ENCODE data around the gene CFAP53. TPM values are rescaled to one million over a fixed set of nuclear protein-coding genes. Genes with fewer than 3 reads are reported as not detected.

The CFAP53 gene
- total and polyA plus RNA-seq, 2 of the 13 experiments (the other 11 are each of a cell fraction or from before 2014, with no cell fraction given): 0.05 to 0.07 TPM

DNA sequence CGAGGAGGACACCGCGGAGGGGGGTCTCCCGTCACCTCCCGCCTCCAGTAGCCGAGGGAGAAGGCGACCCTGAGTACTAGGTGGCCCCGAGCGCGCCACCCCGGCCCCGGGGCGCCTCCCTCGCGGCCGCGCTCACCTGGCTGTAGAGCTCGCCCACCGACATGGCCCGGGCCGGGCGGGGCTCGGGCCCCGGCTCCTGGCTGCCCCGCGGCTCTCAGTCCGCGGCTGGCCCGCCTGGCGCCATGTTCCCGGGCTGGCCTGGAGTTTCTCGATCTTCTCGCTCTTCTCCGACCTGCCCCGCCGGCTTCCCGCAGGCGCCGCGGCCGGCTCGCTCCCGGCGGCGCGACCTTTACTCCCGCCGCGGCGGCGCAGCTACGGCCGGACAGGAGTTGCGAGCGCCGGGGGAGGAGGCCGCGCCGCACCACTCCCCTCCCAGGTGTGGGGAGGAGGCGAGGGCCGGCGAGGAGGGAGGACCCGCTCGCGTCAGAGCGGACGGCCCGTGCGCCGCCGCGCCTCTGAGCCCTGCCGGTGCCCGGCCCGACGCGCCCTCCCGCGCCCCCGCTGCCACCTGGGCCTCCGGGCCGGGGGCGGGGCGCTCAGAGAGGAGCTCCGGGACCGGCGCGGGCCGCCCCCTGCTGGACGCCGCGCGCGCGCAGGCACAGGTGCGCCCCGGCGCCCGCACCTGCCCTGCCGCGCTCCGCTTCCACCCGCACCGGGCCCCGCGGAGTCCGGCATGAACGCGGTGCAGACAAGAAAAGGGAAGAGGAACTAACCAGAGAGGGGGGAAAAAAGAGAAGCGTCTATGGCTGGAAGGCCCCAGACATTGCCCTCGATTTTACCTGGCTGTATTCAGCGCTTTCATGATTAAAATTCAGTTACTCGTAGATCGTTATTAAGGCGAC, 71.4 kb downstream of the CFAP53 start, which contains the start of gene MYO5B (continued):
- TF ChIP-seq, protein P1, sequence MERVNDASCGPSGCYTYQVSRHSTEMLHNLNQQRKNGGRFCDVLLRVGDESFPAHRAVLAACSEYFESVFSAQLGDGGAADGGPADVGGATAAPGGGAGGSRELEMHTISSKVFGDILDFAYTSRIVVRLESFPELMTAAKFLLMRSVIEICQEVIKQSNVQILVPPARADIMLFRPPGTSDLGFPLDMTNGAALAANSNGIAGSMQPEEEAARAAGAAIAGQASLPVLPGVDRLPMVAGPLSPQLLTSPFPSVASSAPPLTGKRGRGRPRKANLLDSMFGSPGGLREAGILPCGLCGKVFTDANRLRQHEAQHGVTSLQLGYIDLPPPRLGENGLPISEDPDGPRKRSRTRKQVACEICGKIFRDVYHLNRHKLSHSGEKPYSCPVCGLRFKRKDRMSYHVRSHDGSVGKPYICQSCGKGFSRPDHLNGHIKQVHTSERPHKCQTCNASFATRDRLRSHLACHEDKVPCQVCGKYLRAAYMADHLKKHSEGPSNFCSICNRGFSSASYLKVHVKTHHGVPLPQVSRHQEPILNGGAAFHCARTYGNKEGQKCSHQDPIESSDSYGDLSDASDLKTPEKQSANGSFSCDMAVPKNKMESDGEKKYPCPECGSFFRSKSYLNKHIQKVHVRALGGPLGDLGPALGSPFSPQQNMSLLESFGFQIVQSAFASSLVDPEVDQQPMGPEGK (CRISPR knock-in tag; IDR thresholded peaks at IDR 0.05): peak; percentile 59
- TF ChIP-seq, protein P2, sequence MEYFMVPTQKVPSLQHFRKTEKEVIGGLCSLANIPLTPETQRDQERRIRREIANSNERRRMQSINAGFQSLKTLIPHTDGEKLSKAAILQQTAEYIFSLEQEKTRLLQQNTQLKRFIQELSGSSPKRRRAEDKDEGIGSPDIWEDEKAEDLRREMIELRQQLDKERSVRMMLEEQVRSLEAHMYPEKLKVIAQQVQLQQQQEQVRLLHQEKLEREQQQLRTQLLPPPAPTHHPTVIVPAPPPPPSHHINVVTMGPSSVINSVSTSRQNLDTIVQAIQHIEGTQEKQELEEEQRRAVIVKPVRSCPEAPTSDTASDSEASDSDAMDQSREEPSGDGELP (IDR thresholded peaks at IDR 0.05; ENCODE audit: borderline replicate concordance, low read depth): peak; percentile 7; the same call in 1 of the 2 replicates
- TF ChIP-seq MTF1 (CRISPR knock-in tag; IDR thresholded peaks at IDR 0.05) (no peak), HNRNPLL (IDR thresholded peaks at IDR 0.05; ENCODE audit: low read depth, low read length, poor library complexity, severe bottlenecking) (peak; percentile 76), ZNF777 (CRISPR knock-in tag; IDR thresholded peaks at IDR 0.05) (peak; percentile 62; the same call in 1 of the 2 replicates), ZNF703 (CRISPR knock-in tag; IDR thresholded peaks at IDR 0.05; ENCODE audit: borderline replicate concordance) (no peak), MXI1 (IDR thresholded peaks at IDR 0.05; ENCODE audit: borderline replicate concordance, low read depth, low read length) (peak; percentile 60; the same call in 1 of the 3 replicates), ZNF253 (CRISPR knock-in tag; IDR thresholded peaks at IDR 0.05; ENCODE audit: borderline replicate concordance) (0 out of 2 replicates have a peak, but pooled peaks have one; percentile 14)
- TF ChIP-seq, protein P3, sequence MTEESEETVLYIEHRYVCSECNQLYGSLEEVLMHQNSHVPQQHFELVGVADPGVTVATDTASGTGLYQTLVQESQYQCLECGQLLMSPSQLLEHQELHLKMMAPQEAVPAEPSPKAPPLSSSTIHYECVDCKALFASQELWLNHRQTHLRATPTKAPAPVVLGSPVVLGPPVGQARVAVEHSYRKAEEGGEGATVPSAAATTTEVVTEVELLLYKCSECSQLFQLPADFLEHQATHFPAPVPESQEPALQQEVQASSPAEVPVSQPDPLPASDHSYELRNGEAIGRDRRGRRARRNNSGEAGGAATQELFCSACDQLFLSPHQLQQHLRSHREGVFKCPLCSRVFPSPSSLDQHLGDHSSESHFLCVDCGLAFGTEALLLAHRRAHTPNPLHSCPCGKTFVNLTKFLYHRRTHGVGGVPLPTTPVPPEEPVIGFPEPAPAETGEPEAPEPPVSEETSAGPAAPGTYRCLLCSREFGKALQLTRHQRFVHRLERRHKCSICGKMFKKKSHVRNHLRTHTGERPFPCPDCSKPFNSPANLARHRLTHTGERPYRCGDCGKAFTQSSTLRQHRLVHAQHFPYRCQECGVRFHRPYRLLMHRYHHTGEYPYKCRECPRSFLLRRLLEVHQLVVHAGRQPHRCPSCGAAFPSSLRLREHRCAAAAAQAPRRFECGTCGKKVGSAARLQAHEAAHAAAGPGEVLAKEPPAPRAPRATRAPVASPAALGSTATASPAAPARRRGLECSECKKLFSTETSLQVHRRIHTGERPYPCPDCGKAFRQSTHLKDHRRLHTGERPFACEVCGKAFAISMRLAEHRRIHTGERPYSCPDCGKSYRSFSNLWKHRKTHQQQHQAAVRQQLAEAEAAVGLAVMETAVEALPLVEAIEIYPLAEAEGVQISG (CRISPR knock-in tag; IDR thresholded peaks at IDR 0.05): peak; percentile 51
- TF ChIP-seq, protein P4, sequence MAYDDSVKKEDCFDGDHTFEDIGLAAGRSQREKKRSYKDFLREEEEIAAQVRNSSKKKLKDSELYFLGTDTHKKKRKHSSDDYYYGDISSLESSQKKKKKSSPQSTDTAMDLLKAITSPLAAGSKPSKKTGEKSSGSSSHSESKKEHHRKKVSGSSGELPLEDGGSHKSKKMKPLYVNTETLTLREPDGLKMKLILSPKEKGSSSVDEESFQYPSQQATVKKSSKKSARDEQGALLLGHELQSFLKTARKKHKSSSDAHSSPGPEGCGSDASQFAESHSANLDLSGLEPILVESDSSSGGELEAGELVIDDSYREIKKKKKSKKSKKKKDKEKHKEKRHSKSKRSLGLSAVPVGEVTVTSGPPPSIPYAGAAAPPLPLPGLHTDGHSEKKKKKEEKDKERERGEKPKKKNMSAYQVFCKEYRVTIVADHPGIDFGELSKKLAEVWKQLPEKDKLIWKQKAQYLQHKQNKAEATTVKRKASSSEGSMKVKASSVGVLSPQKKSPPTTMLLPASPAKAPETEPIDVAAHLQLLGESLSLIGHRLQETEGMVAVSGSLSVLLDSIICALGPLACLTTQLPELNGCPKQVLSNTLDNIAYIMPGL (CRISPR knock-in tag; IDR thresholded peaks at IDR 0.05; ENCODE audit: borderline replicate concordance in 1 of 2, low read depth in 1 of 2): peak in 1 of 2 experiments; percentile 47; a peak in 1 of 4 replicates
- TF ChIP-seq, protein P5, sequence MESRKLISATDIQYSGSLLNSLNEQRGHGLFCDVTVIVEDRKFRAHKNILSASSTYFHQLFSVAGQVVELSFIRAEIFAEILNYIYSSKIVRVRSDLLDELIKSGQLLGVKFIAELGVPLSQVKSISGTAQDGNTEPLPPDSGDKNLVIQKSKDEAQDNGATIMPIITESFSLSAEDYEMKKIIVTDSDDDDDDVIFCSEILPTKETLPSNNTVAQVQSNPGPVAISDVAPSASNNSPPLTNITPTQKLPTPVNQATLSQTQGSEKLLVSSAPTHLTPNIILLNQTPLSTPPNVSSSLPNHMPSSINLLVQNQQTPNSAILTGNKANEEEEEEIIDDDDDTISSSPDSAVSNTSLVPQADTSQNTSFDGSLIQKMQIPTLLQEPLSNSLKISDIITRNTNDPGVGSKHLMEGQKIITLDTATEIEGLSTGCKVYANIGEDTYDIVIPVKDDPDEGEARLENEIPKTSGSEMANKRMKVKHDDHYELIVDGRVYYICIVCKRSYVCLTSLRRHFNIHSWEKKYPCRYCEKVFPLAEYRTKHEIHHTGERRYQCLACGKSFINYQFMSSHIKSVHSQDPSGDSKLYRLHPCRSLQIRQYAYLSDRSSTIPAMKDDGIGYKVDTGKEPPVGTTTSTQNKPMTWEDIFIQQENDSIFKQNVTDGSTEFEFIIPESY (CRISPR knock-in tag; IDR thresholded peaks at IDR 0.05): no peak
- TF ChIP-seq, protein P6, sequence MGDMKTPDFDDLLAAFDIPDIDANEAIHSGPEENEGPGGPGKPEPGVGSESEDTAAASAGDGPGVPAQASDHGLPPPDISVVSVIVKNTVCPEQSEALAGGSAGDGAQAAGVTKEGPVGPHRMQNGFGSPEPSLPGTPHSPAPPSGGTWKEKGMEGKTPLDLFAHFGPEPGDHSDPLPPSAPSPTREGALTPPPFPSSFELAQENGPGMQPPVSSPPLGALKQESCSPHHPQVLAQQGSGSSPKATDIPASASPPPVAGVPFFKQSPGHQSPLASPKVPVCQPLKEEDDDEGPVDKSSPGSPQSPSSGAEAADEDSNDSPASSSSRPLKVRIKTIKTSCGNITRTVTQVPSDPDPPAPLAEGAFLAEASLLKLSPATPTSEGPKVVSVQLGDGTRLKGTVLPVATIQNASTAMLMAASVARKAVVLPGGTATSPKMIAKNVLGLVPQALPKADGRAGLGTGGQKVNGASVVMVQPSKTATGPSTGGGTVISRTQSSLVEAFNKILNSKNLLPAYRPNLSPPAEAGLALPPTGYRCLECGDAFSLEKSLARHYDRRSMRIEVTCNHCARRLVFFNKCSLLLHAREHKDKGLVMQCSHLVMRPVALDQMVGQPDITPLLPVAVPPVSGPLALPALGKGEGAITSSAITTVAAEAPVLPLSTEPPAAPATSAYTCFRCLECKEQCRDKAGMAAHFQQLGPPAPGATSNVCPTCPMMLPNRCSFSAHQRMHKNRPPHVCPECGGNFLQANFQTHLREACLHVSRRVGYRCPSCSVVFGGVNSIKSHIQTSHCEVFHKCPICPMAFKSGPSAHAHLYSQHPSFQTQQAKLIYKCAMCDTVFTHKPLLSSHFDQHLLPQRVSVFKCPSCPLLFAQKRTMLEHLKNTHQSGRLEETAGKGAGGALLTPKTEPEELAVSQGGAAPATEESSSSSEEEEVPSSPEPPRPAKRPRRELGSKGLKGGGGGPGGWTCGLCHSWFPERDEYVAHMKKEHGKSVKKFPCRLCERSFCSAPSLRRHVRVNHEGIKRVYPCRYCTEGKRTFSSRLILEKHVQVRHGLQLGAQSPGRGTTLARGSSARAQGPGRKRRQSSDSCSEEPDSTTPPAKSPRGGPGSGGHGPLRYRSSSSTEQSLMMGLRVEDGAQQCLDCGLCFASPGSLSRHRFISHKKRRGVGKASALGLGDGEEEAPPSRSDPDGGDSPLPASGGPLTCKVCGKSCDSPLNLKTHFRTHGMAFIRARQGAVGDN (CRISPR knock-in tag; IDR thresholded peaks at IDR 0.05): peak; percentile 53
